ENCODE data around the gene BOD1.
"Not testable (repeated sequence)": the region's sequence is repeated elsewhere in the genome, so short reads cannot be mapped to it uniquely, and the experiment has no call there.

Gene BOD1

DNA sequence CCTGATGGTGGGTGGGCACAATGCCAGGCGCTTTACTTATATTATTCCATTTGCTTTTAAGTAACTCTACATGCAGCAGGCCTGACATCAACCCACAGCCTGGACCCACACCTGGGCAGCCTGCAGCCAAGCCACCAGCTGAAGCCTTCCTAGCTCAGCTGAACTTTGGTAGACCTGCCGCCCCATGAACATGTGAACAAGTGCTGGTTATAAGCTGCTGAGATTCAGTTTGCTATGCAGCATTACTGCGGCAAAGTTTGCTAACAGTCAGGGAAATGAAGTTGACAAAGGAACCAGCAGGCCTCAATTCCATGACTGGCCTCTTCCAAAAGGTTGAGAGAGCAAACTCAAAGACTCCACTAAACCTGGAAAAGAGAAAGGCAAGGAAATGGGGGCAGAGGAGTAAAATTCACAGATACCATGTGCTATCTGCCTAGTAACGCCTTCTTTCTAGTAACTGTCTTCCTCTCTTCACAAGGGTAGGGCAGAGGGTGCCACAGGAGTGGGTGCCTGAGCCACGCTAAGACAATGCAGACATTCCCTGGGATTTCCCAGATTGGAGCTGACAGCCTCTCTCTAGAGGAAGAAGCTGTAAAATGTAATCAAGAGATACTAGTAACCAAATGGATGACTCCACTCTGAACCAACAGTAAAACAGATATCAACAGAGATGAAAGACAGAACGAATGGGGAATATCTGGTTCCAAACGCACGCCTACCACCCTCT, 2.9 kb downstream of the BOD1 start:
- no peak for DNase-seq

DNA sequence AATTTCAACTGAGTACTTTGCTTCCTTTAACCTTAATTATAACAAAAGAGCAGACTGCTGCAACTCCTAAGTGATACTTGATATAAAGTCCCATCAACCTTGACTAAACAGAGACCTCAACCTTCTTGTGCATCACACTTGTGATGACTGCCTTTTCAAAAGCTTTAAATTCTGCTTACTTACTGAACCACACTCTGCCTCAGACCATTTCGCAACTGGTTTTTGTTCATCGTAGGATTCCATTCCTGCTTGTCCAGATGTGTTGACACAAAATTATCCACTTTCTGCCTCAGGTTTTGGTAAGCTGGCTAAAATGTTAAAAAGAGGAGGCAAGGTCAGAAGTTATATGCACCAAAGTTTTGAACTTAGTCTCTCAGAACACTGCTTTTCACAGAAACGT, 3.5 kb downstream of the BOD1 start:
- DNase-seq, result no peak

DNA sequence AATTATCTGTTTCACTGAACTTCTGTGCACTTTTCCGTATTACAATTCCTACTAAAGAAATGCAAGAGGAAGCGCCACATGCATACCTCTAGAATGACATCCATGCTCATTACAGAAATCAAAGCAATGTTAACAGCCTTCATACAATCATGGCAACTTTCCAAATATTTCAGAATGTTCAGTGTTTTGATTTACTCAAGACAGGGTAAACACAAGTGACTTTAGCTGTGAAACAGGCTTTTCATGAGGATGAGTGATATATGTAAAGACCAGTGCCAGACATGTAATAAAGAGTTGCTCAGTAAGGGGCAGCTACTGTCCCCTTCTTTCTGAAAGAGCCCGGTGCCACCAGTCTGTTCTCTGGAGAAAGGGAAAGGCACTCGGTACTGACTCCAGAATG, 4.7 kb downstream of the BOD1 start:
- no peak for DNase-seq

DNA sequence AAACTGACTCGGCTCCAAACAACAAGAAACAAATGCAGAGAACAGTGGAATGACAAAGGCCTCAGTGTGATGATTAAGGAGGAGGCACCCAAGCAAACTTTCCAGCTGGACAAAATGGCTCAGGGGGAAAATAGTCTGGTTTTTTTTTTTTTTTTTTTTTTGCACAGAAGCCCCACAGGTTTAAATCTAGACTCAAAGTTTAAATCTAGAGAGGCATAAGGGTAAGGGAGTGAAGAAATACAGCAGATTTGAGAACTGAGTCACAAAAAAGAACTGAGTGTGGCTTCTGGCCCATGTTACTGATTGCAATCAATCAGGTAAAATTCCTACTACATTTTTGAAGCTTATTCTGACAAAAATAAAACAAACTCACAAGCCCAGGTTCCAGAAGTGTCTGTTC, 12.3 kb downstream of the BOD1 start:
- DNase-seq, result no peak

DNA sequence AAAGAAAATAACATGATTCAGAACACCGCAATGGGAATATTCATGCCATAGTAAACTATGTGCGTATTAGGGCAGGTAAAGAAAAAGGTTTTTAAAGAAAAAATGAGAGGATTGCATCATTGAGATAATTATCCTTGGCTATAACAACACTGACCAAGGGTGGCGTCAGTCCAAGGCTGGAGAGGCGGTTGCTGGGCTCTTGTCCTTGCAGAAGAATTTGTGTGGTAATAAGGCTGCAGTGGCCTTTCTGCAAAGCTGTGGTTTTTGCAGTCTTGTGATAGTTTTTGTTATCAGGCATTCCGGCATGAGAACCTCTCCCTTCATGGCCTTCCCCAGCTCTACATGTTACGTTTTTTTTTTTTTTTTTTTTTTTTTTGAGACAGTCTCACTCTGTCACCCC, 14.0 kb downstream of the BOD1 start:
- DNase-seq, result no peak

DNA sequence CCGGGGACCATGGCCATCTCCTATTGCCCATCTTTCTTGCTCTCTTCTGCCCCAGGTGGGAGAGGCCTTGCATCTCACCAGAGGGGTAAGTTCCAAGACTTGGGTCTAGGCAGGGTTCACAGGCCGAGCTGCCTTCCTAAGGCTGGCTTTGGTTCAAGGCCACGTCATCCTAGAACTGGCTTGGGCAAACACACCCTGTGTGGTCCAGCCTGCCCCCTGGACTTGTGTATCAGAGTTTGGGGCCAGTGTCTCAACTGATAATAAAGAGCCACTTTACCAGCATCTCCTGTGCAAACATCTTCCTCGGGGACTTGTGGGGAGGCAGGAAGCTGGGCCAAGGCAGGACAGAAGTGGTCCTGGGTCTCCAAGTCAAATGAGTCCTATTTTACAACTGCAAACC, 17.8 kb downstream of the BOD1 start:
- DNase-seq, result no peak

DNA sequence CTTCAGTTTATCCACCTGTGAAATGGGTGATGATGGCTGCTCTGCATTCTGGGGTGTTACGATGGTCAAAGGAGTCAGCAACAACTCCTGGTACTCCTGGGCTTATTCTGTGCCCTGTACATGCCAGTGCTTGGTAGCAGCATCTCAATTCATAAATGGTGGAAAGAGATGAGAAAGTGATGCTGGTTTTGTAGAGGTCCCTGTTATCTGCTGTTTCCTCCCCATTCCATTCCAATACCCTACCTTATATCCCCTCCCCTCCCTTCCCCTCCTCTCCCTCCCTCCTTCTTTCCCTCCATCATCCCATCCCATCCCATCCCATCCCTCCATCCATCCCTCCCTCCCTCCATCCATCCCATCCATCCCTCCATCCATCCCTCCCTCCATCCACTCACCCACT, 19.1 kb downstream of the BOD1 start:
- no peak for DNase-seq

DNA sequence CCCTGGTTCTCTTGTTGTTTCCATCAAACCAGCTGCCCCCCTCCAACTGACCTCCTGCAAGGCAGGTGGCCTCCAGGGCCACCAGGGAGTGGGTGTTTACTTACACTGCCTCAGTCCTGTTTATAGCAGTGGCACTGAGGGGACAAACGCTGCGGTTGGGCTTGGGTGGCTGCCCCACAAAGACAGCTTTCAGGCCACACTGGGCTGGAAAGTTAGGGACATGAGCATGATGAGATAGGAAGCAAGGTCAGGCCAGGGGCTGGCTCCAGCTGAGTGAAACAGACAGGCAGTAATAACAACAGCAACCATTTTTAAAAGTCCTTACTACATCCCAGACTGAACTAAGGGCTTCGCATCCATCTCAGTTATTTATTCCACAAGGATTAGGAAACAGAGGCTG, 20.6 kb downstream of the BOD1 start:
- DNase-seq, result no peak

DNA sequence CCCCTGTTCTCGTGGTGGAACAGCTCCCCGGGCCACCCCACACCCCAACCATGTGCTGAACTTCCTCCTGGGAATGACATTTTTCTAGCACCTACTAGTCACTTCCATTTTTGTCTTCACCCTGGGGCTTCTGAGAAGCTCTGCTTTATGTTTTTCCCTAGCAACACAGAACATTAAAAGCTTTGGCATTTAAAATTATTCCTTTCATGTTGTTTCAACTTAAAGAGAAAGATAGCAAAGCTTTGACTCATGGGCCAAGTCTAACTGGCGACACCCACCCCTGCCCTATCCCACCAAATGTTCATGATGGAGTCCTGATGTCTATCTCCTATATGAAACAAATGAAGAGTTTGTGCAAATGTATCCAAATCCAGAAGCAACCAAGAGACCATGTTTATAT, 22.4 kb downstream of the BOD1 start:
- no peak for DNase-seq

DNA sequence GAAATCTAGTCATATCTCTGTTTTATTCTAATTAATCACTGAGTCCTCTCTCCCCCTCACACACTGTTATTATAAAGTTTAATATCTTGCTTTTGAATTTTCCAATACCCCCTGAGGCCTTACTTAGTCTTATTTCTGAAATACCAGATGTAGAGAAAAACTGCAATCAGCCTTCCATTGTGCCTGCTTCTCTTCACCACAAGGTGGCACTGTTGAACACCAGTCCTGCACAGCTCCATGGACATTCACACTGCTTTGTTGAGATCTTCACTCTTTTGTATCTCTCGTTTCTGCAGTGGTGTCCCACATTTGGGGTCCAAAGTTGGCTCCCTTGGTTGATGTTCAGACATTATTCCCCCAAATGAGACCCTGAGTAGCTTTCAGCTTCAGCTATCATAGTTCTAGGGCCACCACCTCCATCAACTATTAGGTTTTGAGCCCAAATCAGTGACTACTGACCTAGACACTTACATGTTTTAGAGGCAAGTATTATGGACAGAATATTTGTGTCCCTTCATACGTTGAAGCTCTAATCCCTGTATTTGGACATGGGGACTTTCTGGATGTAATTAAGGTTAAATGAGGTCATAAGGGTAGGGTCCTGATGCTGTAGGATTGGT, 24.3 kb downstream of the BOD1 start:
- DNase-seq, result no peak

DNA sequence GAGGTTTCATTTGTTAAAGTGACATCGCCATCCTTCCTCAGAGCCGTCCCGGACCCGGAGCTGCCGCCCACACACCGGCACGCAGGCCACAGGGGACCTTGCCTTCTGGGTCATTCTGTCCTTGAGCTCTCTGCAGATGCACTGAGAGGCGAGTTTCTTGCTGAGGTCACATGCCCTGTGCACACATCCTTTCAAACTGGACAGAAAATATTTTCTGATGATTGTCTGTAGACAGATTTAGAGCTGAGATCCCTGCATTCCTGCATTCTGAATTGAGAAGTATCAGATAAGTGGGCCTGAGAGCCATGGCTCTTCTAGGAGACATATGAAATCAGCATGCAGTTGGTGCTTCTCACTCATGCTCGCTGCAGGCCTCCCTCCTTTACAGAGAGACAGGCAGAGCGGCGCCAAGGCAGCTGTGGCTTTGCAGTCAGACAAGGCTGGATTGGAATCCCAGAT, 25.4 kb downstream of the BOD1 start:
- no peak for DNase-seq

DNA sequence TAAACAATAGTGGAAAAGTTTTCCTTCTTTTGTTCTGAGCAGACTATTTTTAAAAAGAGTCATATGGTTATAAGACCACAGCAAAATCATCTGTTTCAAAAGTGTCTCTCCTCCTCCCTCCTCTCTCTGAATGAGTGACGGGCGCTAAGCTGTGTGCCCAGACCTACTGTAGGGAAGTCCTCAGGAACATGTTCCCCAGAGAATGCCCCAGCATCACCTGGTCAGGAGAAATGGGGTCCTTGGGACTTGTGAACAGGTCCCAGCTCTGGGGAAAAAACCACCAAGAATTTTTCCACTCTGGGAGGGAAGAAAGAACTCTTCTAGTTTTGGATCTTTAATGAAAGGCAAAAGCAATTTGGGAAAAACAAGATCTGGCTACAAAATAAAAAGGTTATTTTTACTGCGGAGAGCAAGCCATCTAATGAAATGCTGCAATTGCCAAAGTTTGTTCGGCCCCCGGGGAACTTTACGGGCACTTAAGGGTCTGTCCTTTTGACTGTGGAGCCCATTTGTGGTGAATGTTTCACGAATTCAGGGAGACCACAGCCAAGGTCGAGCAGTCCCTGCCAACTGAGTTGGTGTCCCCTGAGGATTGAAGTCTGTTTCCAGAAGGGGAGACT, 25.9 kb downstream of the BOD1 start:
- no peak for DNase-seq

DNA sequence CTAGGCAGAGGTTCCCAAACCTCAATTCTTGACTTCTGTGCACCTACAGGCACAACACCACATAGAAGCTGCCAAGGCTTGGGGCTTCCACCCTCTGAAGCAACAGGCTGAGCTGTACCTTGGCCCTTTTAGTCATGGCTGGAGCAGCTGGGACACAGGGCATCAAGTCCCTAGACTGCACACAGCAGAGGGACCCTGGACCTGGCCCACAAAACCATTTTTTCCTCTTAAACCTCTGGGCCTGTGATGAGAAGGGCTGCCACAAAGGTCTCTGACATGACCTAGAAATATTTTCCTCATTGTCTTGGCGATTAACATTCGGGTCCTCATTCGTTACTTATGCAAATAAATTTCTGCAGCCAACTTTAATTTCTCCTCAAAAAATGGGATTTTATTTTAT, 30.3 kb downstream of the BOD1 start:
- not testable (repeated sequence) for DNase-seq

DNA sequence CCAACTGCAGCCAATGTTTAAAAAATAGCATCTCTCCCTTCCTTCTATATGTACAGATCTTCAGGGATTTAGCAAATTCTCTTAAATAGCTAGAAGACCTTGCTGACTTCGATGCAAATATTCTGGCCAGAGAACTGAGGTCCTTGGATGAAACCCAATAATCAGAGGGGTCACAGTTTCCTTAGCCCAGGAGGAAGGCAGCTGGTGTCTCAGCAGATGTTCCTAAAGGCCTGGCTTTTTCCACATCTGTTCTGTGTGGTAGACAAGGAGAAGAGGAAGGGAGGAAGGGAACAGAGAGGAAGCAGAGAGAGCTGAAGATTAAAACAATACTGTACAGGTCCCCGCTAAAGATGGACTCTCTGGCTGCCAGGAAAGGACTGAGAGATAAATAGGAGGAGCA, 33.1 kb downstream of the BOD1 start:
- DNase-seq, result no peak

DNA sequence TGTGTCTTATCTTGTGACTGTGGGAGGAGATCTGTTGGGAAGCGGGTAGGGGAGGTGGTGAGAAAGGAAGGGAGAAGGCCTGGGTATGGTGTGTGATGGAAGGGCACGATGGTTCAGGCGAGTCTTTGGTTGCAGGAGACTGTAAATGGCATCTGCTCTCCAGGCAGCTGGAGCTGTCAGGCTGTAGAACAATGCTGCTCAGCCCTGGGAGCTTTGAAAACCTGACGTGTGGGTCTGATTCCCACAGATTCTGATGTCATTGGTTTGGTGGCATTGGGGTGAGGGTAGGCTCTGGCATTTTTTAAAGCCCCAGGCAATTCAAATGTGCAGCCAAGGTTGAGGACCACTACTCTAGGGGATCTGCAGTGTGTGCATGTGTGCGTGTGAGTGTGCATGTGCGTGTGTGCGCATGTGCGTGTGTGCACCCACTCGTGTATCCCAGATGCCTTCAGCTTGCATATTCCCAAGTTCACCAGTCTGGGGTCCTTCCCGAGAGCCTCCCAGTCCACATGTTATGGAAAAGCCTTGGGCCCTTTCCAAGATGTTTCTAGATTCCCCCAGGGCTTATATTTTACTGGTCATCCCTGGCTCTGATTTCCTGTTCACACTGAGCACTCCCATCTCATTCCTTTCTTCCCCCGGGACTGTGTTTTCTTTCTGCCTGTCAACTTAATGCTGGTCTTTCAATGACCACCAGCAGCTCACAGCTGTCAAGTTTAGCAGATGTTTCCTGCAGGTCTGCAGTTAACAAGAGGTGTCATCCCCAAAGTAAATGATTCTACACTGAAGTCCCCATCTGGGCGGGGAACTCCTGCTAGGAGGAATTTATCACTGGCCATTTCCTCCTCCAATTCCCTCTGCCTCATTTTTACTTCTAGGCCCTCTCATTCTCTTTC, 34.0 kb downstream of the BOD1 start:
- DNase-seq, result no peak

DNA sequence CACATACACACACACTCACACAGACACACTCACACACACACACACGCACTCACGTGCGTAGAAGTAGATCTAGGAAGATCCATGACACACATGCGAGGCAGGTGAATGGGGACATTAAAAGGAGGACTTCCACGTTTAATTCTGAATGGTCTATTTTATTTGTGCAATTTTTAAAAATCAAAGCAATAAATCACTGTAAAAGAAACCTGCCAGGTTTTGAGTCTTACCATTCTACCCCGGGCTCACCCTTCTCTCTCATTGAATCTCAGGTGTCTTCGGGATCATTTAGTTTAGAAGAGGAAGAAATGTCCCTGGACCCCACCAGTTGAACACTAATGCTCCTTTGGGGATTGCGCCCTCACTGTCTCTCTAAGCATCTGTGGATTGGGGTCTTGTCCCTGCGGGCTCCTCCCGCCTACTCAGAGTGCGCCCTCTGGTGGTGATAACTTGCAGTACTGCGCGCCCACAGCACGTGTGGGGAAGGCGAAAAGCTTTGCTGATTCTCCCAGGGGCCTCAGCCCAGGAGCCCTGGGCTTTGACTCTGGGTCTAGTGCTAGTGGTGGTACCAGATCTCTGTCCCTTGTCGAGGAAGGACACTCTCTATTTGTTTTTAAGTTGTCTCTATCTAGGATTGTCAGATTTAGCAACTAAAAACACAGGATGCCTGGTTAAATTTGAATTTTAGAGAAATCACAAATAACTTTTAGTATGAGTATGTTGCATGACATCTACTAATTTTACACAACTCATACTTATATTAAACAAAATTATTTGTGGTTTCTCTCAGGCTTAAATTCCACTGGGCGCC, 34.8 kb downstream of the BOD1 start:
- no peak for DNase-seq

DNA sequence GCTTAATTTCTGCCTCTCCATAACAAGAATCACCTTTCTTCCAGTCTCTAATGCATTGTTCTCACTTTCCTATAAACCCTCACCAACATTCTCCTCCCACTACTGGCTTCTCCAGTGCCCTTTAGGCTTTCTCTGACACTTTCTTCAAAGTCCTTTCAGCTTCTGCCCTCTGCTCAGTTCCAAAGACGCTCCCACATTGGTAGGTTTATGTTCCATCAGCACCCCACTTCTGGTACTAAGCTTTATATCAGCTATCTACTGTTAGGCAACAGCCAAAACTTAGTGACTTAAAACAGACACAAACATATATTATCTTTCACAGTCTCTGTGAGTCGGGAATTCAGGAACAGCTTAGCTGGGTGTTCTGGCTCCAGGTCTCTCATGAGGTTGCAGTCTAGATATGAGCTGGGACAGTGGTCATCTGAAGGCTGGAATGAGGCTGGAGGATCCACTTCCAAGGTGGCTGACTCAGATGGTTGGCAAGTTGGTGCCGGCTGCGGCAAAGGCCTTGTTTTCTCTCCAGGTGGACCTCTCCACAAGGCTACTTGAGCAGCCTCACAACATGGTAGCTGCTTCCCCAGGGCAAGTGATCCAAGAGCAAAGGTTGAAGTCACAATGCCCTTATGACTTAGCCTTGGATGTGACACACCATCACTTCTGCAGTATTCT, 37.4 kb downstream of the BOD1 start:
- DNase-seq, result no peak

DNA sequence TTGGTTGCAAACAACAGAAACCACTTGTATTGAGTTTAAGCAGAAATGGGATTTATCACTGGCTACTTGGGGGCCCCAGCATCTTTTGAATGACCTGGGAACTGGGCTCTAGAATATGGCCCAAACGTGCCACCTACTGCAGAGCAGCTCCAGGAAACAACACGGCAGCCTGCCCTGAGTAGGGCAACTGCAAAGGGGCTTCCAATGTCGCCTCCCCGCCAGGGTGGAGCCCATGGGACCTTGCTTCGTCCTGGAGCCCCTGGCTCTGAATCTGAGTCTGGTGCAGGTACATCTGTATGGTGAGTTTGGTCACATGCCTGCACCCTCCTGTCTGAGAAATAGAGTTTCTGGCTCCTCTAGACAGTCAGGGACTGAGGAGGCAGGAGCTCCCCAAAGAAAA, 38.6 kb downstream of the BOD1 start:
- no peak for DNase-seq

DNA sequence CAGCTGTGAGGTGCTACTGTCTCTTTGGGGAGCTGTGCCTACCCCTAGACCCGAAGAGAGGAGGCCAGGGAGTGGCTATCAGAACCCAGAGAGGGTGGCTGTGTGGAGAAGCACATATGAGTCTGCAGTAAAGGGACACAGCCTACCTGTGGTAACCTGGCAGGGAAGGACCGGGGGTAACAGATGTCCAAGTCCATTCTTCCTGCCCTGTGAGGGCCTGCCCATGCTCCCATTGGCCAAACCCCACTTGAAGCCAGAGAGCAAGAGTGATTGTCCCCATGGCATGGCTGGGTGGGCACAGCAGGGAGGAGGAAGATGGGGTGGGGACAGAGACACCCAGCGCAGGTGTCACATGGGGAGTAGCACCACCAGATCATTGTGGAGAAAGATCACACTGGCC, 39.3 kb downstream of the BOD1 start:
- no peak for DNase-seq

DNA sequence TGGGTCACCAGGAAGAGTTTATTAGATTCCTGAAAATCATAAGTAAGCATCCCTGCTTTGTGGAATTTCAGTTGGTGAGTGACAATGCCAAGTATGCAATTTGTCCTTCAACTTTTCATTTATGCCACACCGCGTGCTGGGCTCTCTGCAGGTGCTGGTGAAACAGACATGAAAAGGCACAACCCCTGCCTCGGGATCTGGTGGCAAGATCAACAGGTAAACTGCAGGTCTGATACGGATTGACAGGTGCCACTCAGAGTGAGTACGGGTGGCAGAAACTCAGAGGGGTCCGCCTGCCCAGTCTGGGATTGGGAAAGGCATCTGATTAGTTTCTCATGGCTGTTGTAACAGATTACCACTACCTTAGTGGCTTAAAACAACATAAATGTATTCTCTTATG, 40.5 kb downstream of the BOD1 start:
- DNase-seq, result no peak

DNA sequence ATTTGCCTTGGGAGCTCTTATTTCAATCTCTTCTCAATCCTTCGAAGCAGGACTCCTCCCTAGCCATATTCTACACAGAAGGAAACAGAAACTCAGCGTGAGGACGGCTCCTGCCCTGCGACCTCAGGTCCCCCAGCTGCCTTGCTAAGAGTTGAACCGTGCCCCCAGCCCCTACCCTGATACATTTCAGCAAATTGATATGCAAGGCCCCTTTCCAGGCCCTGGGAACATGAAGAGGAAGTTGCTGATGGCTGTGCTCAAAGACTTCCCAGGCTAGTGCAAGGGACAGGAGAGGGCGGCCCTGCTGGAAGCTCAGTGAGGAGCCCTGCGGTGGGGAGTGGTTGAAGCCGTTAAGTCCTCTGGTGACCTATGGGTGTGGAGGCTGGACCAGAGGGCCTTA, 41.5 kb downstream of the BOD1 start:
- no peak for DNase-seq
